HepG2 (cell line): ENCODE data around the gene TSG101. TPM values are rescaled to one million over a fixed set of nuclear protein-coding genes. Genes with fewer than 3 reads are reported as not detected.

Source experiments
- BORCS8-MEF2B ChIP-seq: sonication (generic); formaldehyde crosslinking; IDR thresholded peaks from 2 replicates; pipeline ENCODE4 v1.8.0; 2022; ENCODE audit warnings: mild to moderate bottlenecking, missing genetic modification reagents
- CSRNP2 ChIP-seq: sonication (generic); formaldehyde crosslinking; conservative IDR thresholded peaks from 2 replicates; pipeline ENCODE4 v1.8.0; 2022; ENCODE audit warnings: low read depth, missing genetic modification reagents
- HNRNPL ChIP-seq: fragments of 200-400 bp; formaldehyde crosslinking; IDR thresholded peaks from 2 replicates; pipeline ENCODE4 v1.6.1; 2017; ENCODE audit warnings: mild to moderate bottlenecking, low read depth, low read length
- HOXA7 ChIP-seq: sonication (generic); formaldehyde crosslinking; IDR thresholded peaks from 2 replicates; pipeline ENCODE4 v1.8.1; 2022; ENCODE audit warnings: mild to moderate bottlenecking, missing genetic modification reagents, moderate library complexity
- IKZF5 ChIP-seq: IDR thresholded peaks from 2 replicates; pipeline ENCODE4 v1.6.1; 2018; ENCODE audit warnings: missing genetic modification reagents, mild to moderate bottlenecking, missing compliant biosample characterization
- KLF9 ChIP-seq: IDR thresholded peaks from 2 replicates; pipeline ENCODE4 v1.6.1; 2016; ENCODE audit warnings: low read depth
- ONECUT2 ChIP-seq: sonication (generic); formaldehyde crosslinking; IDR thresholded peaks from 2 replicates; pipeline ENCODE4 v1.4.0; 2020; ENCODE audit warnings: missing genetic modification reagents
- SNAI1 ChIP-seq: sonication (generic); formaldehyde crosslinking; IDR thresholded peaks from 2 replicates; pipeline ENCODE4 v1.5.0; 2020; ENCODE audit warnings: mild to moderate bottlenecking, missing genetic modification reagents, borderline replicate concordance
- TERF1 ChIP-seq: sonication (generic); formaldehyde crosslinking; IDR thresholded peaks from 2 replicates; pipeline ENCODE4 v1.8.0; 2022; ENCODE audit warnings: mild to moderate bottlenecking, missing genetic modification reagents, moderate library complexity
- TOPORS ChIP-seq: sonication (generic); formaldehyde crosslinking; IDR thresholded peaks from 2 replicates; pipeline ENCODE4 v1.8.0; 2023; ENCODE audit warnings: mild to moderate bottlenecking, missing genetic modification reagents
- U2AF2 ChIP-seq: fragments of 200-400 bp; formaldehyde crosslinking; IDR thresholded peaks from 2 replicates; pipeline ENCODE4 v1.6.1; 2017; ENCODE audit warnings: low read depth, mild to moderate bottlenecking, low read length
- WIZ ChIP-seq: sonication (generic); formaldehyde crosslinking; IDR thresholded peaks from 2 replicates; pipeline ENCODE4 v1.5.1; 2020; ENCODE audit warnings: mild to moderate bottlenecking, missing genetic modification reagents
- ZFP62 ChIP-seq: sonication (generic); formaldehyde crosslinking; IDR thresholded peaks from 2 replicates; pipeline ENCODE4 v1.4.0; 2020; ENCODE audit warnings: missing genetic modification reagents
- ZNF274 ChIP-seq: sonication (generic); formaldehyde crosslinking; IDR thresholded peaks from 2 replicates; pipeline ENCODE4 v1.5.1; 2020; ENCODE audit warnings: mild to moderate bottlenecking, missing genetic modification reagents
- ZNF362 ChIP-seq: sonication (generic); formaldehyde crosslinking; IDR thresholded peaks from 2 replicates; pipeline ENCODE4 v1.4.0; 2020; ENCODE audit warnings: missing genetic modification reagents, mild to moderate bottlenecking, borderline replicate concordance
- ZNF703 ChIP-seq: sonication (generic); formaldehyde crosslinking; IDR thresholded peaks from 2 replicates; pipeline ENCODE4 v1.5.1; 2020; ENCODE audit warnings: missing genetic modification reagents, mild to moderate bottlenecking, moderate library complexity, borderline replicate concordance
- ZNF75D ChIP-seq: sonication (generic); formaldehyde crosslinking; IDR thresholded peaks from 2 replicates; pipeline ENCODE4 v1.8.1; 2023; ENCODE audit warnings: missing genetic modification reagents, mild to moderate bottlenecking, borderline replicate concordance
- ZNF777 ChIP-seq: sonication (generic); formaldehyde crosslinking; IDR thresholded peaks from 2 replicates; pipeline ENCODE4 v1.4.0; 2020; ENCODE audit warnings: missing genetic modification reagents
- ZNF850 ChIP-seq: sonication (generic); formaldehyde crosslinking; conservative IDR thresholded peaks from 2 replicates; pipeline ENCODE4 v1.9.0; 2021; ENCODE audit warnings: mild to moderate bottlenecking, missing genetic modification reagents
- polyA plus RNA-seq, 8 experiments: library from polyadenylated mRNA; depleted of rRNA in 3 of 8; stranded (reverse) in 7 of 8; unstranded in 1 of 8; fragments of >200 nt; fragmentation: Illumina TruSeq in 4 of 8; extraction: Trizol in 4 of 8; gene quantifications; 2 replicates each; pipeline versions ENCODE4 v1.2.1 to v1.2.3, GENCODE V29; 2011 to 2016; ENCODE audit warnings: low read depth in 4 of 8, missing spikeins in 1 of 8, mixed read lengths in 1 of 8; ENCODE audit not compliant: insufficient read depth in 1 of 8
- total RNA-seq, 5 experiments: library from RNA; depleted of rRNA; stranded (reverse); fragments of >200 nt; fragmentation: Illumina TruSeq; extraction: Trizol; gene quantifications; 2 replicates each; pipeline ENCODE4 v1.2.3, GENCODE V29; 2016; ENCODE audit warnings: low read depth in 1 of 5
- TF ChIP-seq, protein P1 (sequence below): sonication (generic); formaldehyde crosslinking; conservative IDR thresholded peaks from 2 replicates; pipeline ENCODE4 v1.8.1; 2023; ENCODE audit warnings: missing genetic modification reagents

Gene TSG101
- total and polyA plus RNA-seq, 2 of the 13 experiments (the other 11 are each of a cell fraction or from before 2014, with no cell fraction given) = 69.3 to 206 TPM

DNA sequence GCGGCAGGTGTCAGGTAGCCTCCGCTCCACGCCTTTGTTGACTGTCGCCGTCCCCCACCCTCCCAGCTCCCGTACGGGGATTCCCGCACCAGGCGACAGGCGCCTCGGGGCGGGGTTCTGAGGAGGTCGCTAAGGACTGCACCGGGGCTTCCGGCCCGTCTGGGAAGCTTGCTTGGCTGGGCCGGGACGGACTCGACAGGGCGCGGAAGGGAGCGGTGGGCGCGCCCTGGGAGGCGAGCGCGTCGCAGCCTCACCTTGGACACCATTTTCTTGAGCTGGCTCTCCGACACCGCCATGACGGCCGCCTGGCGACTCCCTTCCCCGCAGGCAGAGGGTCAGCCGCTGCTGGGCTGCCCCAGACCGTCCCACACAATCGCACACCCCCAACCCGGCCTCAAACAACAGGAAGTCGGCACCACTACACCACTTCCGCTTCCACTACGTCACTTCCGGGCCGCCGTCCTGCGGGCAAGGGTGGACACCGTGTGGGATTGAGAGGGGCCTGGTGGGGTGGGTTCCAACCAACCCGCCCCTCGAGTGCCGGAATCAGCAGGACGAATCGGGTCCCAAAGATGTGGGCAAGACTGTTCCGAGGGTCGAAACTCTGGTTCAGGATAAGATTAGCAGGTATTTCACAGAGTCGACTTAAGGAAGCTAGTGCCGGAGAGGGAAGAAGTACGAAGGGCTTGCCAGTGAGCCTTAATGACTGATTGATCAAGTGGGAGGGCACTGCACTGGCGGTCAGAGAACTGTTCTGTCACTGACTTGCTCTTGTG, at the start of gene TSG101 (continued):
- no peak for TF ChIP-seq CSRNP2 (CRISPR knock-in tag)
- TF ChIP-seq ZNF850 = no peak
- TF ChIP-seq TERF1 (CRISPR knock-in tag) = no peak
- peak; percentile 39; the same call in 1 of the 2 replicates for TF ChIP-seq ZNF703 (CRISPR knock-in tag)
- no peak for TF ChIP-seq TOPORS (CRISPR knock-in tag)
- peak; percentile 50; the same call in 1 of the 2 replicates for TF ChIP-seq ZNF362 (CRISPR knock-in tag)
- peak; percentile 91 for TF ChIP-seq IKZF5 (CRISPR knock-in tag)
- peak; percentile 3; the same call in 1 of the 2 replicates for TF ChIP-seq ONECUT2 (CRISPR knock-in tag)
- peak; percentile 72; the same call in 1 of the 2 replicates for TF ChIP-seq BORCS8-MEF2B (CRISPR knock-in tag)
- 0 out of 2 replicates have a peak, but pooled peaks have one; percentile 41 for TF ChIP-seq U2AF2
- TF ChIP-seq KLF9 = no peak
- no peak for TF ChIP-seq HOXA7
- TF ChIP-seq, protein P1, sequence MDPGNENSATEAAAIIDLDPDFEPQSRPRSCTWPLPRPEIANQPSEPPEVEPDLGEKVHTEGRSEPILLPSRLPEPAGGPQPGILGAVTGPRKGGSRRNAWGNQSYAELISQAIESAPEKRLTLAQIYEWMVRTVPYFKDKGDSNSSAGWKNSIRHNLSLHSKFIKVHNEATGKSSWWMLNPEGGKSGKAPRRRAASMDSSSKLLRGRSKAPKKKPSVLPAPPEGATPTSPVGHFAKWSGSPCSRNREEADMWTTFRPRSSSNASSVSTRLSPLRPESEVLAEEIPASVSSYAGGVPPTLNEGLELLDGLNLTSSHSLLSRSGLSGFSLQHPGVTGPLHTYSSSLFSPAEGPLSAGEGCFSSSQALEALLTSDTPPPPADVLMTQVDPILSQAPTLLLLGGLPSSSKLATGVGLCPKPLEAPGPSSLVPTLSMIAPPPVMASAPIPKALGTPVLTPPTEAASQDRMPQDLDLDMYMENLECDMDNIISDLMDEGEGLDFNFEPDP (CRISPR knock-in tag) = 0 out of 2 replicates have a peak, but pooled peaks have one; percentile 65
- TF ChIP-seq ZNF75D (CRISPR knock-in tag) = no peak
- 0 out of 2 replicates have a peak, but pooled peaks have one; percentile 63 for TF ChIP-seq WIZ
- peak; percentile 66; the same call in 1 of the 2 replicates for TF ChIP-seq HNRNPL
- TF ChIP-seq SNAI1 (CRISPR knock-in tag) = peak; percentile 83
- no peak; the same call in 1 of the 2 replicates for TF ChIP-seq ZNF777 (CRISPR knock-in tag)
- no peak for TF ChIP-seq ZFP62 (CRISPR knock-in tag)
- peak; percentile 89; the same call in 1 of the 2 replicates for TF ChIP-seq ZNF274
